HG02970 (cell line): ENCODE measurements around the gene SIT1.
"Not testable (repeated sequence)": the region's sequence is repeated elsewhere in the genome, so short reads cannot be mapped to it uniquely, and the experiment has no call there.

Source experiments
- ATAC-seq: cut with Tn5 transposase; IDR thresholded peaks from one replicate; pipeline ENCODE4 v1.9.1; 2021; ENCODE audit warnings: mild to moderate bottlenecking, moderate library complexity, moderate number of reproducible peaks; ENCODE audit not compliant: unreplicated experiment, low FRiP score

Gene SIT1

GRCh38 chr9:35661756-35662350 lies 11.1 kb upstream of the SIT1 start:
- no peak for ATAC-seq

- ATAC-seq, result no peak
Observed at GRCh38 chr9:35660966-35661415, 10.3 kb upstream of the SIT1 start.

- no peak for ATAC-seq
Observed at GRCh38 chr9:35659340-35659739, 8.6 kb upstream of the SIT1 start.

GRCh38 chr9:35658968-35659220 lies 8.2 kb upstream of the SIT1 start:
- ATAC-seq, result no peak

GRCh38 chr9:35658137-35658967 lies 7.6 kb upstream of the SIT1 start, which contains the start of gene CCDC107:
CCDC107 (plus strand) TSS chr9:35658292; CDS start chr9:35658380, 88 bp downstream.
- peak; percentile 69 for ATAC-seq

- ATAC-seq, result peak; percentile 85
Observed at GRCh38 chr9:35657546-35658136, 6.9 kb upstream of the SIT1 start, which contains the start of gene RMRP. RMRP (minus strand) TSS chr9:35658019.

GRCh38 chr9:35656831-35657545 lies 6.3 kb upstream of the SIT1 start:
- no peak for ATAC-seq

GRCh38 chr9:35656348-35656747 lies 5.6 kb upstream of the SIT1 start:
- ATAC-seq, result no peak

- ATAC-seq, result no peak
Observed at GRCh38 chr9:35653611-35654010, 2.9 kb upstream of the SIT1 start.

GRCh38 chr9:35652829-35653209 lies 2.1 kb upstream of the SIT1 start:
- ATAC-seq, result no peak

- ATAC-seq, result no peak
Observed at GRCh38 chr9:35651956-35652828, 1.5 kb upstream of the SIT1 start.

GRCh38 chr9:35649431-35650340 lies 1.0 kb downstream of the SIT1 start:
- ATAC-seq, result no peak

- ATAC-seq, result peak; percentile 90
Observed at GRCh38 chr9:35646533-35647265, 4.0 kb downstream of the SIT1 start.

- ATAC-seq, result no peak
Observed at GRCh38 chr9:35646153-35646532, 4.6 kb downstream of the SIT1 start.

GRCh38 chr9:35645736-35646135 lies 5.0 kb downstream of the SIT1 start:
- ATAC-seq, result not testable (repeated sequence)

- no peak for ATAC-seq
Observed at GRCh38 chr9:35643046-35643445, 7.7 kb downstream of the SIT1 start.

- ATAC-seq, result not testable (repeated sequence)
Observed at GRCh38 chr9:35641478-35641877, 9.3 kb downstream of the SIT1 start.

GRCh38 chr9:35640431-35640830 lies 10.3 kb downstream of the SIT1 start:
- not testable (repeated sequence) for ATAC-seq
